ENCODE measurements around the gene CPNE1.
A peak's percentile ranks its signal among the peaks of the same experiment; 100 is the strongest.
"Not testable (repeated sequence)": the region's sequence is repeated elsewhere in the genome, so short reads cannot be mapped to it uniquely, and the experiment has no call there.

The CPNE1 gene

DNA sequence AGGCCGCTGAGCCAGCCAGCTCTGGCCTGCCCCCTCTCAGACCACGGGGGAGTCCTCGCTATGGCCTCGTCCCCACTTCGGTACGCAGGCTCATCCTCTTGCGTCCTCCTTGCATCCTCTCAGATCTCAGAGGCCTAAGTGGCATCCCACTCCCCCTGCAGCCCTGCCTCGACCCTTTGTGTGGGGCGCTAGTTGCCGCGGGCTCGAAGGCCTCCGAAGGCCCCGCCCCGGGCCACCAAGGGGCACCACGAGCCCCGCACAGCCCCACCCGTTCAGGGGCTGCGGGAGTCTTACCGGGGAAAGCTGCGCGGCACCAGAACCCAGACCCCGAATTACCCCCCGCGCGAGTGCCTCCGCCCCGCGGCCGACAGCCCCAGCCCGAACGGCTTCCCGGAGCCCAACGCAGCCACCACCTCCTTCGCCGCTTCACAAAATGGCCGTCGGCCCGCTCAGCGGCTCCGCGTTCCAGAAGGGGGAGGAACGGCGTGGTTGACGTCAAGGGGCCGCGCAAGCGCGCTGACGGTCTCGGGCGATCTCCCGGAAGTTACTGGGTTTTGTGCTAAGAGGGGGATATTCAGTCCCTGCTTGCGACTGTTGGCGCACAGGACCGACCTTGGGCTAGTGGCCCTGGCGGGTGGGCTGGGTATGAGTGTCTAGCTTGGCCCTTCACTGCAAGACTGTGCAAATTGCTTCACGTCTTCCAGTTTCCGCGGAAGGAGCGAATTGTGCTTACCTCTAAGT, at the start of gene CPNE1, which contains the start of gene RBM12:
TSS of gene CPNE1 (minus strand) at position 435 of the 741 bp plus-strand sequence. CDS start 31,977 bp downstream, outside the sequence.
TSS of gene RBM12 (minus strand) at position 435 of the 741 bp plus-strand sequence. CDS start 9,578 bp downstream, outside the sequence.
- DNase-seq: peak; percentile 93

DNA sequence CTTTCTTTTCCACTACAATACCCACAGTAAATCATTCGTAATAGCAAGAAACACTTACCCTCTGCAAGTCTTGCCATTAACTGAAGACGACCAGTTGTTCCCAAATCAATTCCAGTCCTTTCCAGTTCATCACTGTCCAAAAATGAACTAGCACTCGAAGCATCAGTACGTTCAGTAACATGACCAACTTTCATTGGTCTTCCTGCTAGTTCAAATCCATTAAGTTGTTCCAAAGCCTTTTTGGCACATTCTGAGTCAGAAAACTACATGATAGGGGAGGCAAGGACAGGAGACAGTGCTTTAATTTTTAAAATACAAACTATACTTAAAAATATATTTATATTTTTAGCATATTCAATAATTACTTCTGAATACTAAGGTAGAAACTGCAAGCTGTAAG, 49.4 kb upstream of the CPNE1 start:
- DNase-seq: no peak

GRCh38 chr20:35713120-35713519, 48.4 kb upstream of the CPNE1 start:
- DNase-seq: not testable (repeated sequence)

DNA sequence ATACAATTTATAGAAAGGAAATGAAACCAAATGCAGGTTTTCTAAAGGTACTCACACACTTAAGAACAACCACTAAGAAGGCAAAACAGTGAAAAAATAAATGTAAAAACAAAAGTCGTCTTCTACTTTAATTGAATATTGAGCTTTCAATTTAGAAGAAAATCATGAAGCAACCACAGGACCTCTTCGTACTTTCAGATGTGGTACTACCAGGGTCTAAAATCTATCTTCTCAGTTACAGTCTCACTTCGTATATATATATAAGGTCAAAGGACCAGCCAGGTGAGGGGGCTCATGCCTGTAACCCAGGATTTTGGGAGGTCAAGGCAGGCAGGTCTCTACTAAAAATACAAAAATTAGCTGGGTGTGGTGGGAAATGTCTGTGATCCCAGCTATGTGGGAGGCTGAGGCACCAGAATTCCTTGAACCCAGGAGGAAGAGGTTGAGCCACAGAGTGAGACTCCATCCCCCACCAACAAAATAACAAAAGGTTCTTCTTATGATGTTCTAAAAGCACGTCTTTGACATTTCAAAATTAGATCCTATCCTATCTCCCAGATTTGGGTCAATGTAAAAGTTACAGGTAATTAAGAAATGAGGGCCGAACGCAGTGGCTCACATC, 47.0 kb upstream of the CPNE1 start:
- no peak for DNase-seq

DNA sequence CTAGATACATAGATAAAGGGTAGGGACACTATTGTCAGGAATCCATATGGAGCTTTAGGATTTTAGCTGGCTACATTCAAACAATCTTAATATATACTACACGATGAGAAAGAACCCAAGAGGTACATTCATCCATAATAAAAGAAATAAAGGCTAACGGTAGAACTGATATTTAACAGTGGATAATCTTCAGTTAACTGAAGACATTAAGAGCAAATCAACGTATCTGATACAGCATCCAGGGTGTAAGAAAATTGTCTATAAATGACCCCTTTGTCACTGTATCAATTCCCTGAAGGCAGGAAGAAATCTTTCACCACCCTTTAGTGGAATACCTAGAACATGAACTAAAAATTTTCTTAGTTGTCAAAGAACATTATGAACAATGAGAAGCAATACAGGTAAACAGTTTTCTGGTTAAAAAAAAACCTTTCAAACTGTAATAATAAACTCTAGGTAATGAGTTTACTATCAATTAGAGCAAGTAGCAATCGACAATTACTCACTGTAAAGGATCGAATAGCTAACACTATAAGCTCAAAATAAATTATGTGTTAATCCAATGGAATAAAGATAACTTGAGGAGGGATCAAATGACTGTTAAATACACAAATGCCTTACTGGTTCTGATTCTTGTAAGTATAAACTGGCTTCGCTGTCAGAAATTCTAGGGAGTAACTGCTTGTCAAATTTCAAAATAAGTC, 46.3 kb upstream of the CPNE1 start:
- DNase-seq: no peak

- no peak for DNase-seq
These were observed 45.3 kb upstream of the CPNE1 start for GRCh38 chr20:35710039-35710438.

DNA sequence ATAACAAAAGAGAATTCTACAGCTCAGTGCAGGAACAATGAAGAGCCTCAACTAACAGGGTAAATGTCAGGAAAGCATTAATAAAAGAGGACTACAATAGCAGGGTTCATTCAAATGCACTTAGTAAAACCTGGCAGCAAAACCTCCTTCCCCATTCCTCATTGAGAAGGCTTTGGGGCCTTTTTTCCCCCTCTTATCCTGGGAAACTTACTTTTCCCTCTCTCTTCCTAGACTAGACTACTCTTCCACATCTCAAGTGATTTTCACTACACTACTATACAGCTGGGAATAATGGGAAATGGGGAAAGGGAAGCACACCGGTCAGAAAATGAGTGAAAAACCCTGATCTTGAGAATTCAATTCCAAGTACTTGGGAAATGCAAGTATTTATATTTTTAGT, 44.6 kb upstream of the CPNE1 start:
- no peak for DNase-seq

GRCh38 chr20:35708502-35708901, 43.8 kb upstream of the CPNE1 start:
- DNase-seq: no peak

GRCh38 chr20:35706591-35707529, 42.2 kb upstream of the CPNE1 start:
- DNase-seq: not testable (repeated sequence)

- DNase-seq: not testable (repeated sequence)
These were observed 41.2 kb upstream of the CPNE1 start for GRCh38 chr20:35705894-35706293.

DNA sequence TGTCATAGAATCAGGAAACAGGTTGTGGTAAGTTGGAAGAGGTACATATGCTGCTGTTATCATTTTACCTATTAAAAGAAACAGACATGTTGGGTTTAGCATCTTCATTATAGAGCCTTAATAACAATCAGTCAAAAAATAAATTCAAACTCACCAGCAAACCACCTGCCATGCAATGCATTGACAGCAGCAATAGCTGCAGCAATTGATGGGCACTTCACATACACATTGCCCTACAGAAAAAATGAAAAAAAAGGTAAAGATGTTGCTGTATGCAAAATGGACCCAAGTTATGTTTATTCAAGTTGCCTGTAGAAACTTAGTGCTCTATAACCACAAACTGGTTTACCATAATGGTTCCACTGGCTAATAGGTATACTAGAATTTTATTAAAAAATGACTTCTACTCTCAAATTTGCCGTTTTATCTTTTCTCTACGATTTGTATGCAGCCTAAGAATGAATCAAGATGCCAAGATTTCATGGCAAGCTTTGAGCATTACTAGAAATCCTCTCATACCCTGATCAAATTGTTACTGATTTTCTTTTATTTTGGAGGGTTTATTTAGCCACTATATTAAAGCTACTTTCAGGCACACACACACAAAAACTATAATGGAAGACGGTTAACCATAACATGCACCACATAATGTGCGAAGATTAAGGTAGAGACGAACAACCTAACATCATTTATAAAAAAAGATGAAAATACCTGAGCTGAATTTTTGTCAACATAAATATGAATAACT, 40.0 kb upstream of the CPNE1 start:
- no peak for DNase-seq

- no peak for DNase-seq
These were observed 38.4 kb upstream of the CPNE1 start for GRCh38 chr20:35702824-35703695.

- DNase-seq: no peak
These were observed 37.5 kb upstream of the CPNE1 start for GRCh38 chr20:35702051-35702823.

- no peak for DNase-seq
These were observed 36.0 kb upstream of the CPNE1 start for GRCh38 chr20:35700625-35701148.

GRCh38 chr20:35699957-35700624, 35.4 kb upstream of the CPNE1 start:
- no peak for DNase-seq

GRCh38 chr20:35699127-35699956, 34.6 kb upstream of the CPNE1 start, which contains the start of the genes NFS1 and ROMO1:
Gene NFS1, minus strand, starts transcription at chr20:35699352. Its CDS starts 64 bp downstream, at chr20:35699288.
Gene ROMO1, plus strand, starts transcription at chr20:35699405. Its CDS starts 228 bp downstream, at chr20:35699633.
- peak; percentile 87 for DNase-seq

DNA sequence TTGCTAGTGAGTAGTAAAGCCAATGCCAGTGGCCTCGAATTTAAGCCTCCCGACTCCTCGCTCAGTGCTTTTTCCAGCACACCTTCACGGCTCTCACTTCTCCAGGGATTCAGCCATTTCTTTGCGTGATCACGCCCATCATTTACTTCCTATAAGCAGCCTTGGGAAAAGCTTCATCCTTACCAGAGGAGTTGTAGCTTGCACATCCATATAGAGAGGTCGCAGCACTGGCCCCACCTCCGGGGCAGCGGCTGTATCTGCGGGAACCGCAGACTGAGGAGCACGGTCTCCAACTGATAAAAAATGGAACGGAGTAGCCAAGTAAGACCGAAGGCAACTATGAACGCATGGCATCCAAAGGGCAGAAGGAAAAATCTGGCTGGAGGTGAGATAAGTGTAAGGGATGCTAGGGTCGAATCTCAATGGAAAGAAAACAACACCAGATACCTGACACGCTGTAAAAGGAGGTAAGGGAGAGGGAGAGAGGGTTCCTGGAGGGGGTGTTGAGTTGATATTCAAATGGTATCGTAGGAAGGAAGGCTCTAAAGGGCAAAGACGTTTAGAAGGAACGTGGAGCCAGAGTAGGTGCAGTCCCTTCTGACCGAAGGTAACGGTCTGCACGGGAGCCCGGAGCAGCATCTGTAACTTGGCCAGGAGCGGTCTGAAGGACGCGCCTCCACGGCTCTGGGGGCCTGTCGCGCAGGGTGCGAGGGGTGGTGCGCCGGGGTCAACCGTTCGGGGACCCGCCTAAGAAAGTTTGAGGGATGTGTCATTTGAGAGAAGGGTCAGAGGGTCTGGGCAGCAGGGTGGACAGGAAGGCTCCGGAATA, 33.8 kb upstream of the CPNE1 start:
- DNase-seq: peak; percentile 55
